ENCODE results near the gene PSORS1C1.

The PSORS1C1 gene

DNA sequence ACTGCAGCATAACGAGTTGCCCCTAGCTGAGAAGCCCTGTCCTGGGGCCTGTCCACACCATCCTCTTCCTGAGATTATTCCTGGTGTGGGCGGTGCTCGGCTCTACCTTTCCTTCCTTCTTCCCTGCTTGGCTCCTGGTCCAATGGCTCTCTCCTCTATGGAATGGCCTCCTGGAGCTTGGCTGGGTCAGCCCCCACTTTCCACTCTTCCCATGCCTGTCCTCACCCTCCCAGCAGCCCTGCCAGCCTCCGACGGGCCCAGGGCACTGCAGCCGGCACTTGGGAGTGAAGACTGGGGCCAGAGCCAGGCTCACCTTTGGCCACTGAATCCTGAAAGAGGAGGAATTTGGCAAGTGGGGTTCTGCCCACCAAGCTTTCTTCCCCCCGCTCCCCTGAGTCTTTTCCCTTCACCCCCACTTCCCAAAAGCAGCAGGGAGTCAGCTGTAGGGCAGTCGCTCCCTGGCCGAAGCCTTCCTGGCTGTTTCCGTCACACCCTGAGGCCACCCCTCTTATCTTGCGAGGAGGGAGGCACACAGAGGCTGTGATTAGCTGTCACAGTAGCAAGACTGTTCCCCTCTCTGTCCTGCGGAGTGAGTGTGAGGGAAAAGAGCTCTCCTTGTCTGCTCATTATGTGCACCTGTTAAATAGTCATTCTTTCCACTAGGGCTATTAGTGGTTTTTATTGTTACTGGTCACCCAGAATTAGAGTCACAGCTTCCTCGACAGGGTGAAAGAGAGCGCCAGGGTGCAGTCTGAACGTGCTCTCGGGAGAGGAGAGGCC is 12.0 kb downstream of the PSORS1C1 start:
- DNase-seq (ENCODE audit: low read depth in 2 of 2): no peak

DNA sequence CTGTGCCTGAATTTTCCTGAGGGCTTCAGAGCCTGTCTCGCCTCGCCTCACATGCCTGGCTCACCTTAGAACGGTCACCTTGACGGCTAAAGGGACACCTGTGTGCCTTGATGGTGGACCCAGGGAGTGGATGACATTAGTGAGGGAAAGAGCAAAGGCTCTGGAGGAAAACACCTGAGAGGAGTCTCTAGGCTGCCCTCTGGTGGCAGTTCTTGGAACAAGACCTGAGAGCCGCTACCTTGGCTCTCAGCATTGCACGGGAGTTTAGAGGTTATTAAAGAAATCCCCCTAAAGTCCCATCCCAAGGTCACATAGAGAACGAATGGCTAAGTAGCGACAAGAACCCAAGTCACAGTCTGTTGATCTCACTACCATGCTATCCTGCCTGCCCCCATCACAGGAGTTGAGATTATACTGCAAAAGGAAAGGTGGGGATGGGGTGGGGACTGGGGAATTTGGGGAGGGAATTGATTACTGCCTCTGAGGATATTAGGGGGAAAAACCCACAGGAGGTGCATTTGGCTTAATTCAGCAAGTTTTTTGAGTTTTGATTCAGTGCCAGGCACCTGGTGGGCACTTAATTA is 13.6 kb downstream of the PSORS1C1 start:
- DNase-seq (ENCODE audit: low read depth in 2 of 2): peak; percentile 26 to 50

DNA sequence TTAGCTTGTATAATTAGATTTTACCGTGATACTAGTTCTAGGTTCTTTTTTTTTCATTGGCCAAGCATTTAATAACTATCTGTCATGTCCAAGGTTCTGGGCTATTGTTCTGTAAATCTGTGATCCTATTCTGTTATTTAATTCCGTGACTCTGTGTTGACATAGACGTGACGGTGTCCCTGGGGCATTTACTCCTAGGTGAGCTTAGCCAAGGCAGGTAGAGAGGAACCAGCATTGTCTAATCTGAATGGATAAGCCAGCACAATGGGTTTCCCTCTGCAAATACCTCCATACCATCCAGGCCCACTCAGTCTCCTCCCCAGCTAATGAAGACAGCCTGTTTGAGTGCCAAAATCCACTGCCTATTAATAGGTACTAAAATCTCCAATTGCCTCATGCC is 14.5 kb downstream of the PSORS1C1 start:
- DNase-seq (ENCODE audit: low read depth in 2 of 2): no peak

DNA sequence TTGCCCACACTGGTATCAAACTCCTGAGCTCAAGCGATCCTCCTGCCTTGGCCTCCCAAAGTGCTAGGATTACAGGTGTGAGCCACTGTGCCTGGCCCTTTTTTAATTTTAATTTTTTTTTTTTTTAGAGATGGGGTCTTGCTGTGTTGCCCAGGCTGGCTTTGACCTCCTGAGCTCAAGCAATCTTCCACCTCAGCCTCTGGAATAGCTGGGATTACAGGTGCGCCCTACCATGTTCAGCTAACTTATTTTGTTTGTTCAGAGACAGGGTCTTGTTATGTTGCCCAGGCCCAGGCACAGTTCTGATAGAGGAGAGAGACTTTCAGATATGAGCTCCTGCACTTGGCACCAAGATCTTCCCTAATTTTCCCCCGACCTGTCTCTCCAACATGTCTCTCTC is 16.2 kb downstream of the PSORS1C1 start:
- DNase-seq (ENCODE audit: low read depth in 2 of 2): no peak

DNA sequence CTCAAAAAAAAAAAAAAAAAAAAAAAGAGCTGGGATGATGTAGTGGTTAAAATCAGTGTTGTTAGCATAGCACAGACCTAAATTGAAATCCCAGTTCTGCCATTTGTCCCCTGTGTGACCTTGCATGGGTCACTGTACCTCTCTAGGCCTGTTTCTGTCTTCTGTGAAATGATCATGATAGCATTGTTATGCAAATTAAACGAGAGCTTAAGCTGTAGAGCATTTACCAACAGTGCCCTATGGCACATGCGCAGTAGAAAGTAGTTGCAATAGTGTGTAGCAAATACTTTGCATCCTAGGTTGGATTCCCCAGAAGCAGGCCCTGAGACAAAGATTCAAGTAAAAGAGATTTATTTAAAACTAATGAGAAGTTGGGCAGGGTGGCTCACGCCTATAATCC is 17.0 kb downstream of the PSORS1C1 start:
- no peak for DNase-seq (ENCODE audit: low read depth in 2 of 2)

DNA sequence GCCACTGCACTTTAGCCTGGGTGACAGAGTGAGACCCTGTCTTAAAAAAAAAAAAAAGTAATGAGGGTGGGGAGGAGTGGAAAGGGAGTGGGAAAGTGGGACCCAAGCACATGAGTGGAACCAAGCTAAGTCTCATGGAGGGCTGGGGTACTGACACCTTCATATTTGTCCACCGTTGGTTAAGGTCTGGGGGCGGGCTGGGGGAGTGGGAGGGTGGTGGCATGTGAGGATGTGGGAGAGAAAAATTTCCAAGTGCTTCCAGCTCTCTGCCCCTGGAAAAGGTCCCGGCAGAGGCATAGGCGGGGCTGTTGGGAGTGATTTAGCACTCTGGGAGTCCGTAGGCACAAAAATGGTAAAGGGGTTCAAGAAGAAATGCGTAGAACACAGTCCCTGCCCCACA is 18.2 kb downstream of the PSORS1C1 start:
- no peak for DNase-seq (ENCODE audit: low read depth in 2 of 2)

DNA sequence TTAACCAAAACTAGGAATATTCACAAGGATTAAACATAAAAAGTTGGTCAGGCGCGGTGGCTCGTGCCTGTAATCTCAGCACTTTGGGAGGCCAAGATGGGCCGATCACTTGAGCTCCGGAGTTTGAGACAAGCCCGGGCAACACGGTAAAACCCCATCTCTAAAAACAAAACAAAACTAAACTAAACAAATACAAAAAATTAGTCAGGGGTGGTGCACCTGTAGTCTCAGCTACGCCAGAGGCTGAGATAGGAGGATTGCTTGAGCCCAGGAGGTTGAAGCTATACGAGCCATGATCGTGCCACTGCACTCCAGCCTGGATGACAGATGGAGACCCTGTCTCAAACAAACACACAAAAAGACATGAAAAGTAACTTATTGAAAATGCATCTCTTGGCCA is 21.1 kb downstream of the PSORS1C1 start:
- no peak for DNase-seq (ENCODE audit: low read depth in 2 of 2)

DNA sequence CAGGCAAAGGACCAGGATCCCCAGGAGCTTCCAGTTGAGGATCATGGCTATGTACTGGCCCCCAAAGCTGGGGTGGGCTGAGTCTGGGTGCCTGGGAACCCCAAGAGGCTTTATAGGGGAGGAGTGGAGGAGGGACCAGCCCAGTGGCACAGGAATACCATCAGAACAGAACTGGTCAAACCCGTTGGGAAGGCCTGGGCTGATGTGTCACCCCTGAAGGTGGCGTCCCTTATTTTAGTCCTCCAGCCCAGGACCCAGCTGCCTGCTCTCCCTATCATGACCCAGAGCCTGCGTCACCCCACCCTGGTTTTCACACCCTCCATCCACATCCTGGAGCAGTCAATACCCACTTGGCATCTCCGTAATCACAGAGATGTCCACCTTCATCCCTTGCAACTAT is 24.4 kb downstream of the PSORS1C1 start, which contains the start of gene PSORS1C2:
Gene PSORS1C2 (minus strand): TSS at position 85 of the 400 bp plus-strand sequence. CDS start 40 bp downstream, at position 45.
- DNase-seq (ENCODE audit: low read depth in 2 of 2): no peak

DNA sequence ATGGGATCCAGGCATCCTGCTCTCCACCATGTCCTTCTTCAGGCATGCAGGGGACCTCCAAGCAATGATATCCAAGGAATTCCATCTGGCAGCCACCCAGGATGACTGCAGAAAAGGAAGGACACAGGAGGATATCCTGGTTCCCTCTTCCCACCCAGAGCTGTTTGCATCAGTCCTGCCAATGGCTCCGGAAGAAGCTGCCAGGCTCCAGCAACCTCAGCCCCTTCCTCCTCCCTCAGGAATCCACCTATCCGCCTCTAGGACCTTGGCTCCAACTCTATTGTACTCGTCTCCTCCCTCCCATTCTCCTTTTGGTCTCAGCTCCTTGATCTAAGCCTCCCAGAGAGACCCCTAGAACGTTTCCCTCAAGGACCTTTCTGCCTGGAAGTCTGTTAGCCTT is 25.0 kb downstream of the PSORS1C1 start:
- DNase-seq (ENCODE audit: low read depth in 2 of 2): no peak

DNA sequence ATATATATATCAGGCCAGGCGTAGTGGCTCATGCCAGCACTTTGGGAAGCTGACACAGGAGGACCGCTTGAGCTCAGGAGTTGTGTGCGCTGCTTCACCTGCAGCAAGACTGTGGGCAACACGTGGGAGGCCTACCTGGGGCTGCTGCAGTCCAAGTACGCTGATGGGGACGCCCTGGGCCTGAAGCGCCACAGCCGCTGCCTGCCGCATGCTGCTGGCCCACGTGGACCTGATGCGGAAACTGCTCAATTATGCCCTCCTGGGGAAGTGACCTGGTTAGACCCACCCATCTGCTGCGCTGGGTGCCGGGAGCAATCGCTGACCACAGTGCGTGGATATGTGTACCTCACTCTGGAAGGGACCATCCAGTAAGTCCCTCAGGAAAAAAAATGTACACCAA is 26.0 kb downstream of the PSORS1C1 start:
- no peak for DNase-seq (ENCODE audit: low read depth in 2 of 2)

DNA sequence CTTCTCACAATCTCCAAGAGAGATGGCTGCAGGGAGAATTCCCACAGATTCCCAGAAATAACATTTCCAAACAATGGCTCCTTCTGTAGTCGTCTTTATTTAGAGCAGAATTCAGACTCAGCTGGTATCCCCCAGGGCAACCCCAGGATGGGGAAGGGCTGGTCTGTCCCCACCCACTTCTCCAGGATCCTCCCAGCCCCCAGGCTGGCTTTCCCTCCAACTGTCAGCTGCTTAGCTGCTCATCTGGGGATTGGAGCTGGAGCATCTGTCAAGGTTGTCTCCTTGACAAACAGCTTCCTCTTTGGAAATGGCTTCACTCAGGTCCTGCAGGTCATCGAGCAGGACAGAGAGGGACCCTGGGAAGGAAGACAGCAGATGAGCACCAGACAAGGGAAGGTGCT is 27.8 kb downstream of the PSORS1C1 start:
- DNase-seq (ENCODE audit: low read depth in 2 of 2): no peak

DNA sequence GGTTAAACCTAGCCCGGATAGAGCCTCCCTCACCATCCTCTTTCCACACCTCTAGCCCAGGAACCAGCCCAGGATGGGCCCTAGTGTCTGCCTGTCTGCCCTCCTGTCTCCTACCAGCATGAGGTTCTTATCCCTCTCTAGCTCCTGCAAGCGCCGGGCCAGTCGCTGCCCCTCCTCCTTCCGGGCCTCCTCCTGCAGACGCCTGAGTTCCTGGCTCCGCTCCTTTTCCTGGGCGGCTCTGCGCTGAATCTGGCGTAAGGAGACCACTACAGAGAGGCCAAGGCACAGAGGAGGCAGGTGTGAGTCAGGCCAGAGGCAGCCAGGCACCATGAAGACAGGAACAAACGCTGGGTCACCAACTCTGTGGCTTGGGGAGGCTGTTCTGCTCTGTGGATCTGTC is 28.5 kb downstream of the PSORS1C1 start:
- no peak for DNase-seq (ENCODE audit: low read depth in 2 of 2)

DNA sequence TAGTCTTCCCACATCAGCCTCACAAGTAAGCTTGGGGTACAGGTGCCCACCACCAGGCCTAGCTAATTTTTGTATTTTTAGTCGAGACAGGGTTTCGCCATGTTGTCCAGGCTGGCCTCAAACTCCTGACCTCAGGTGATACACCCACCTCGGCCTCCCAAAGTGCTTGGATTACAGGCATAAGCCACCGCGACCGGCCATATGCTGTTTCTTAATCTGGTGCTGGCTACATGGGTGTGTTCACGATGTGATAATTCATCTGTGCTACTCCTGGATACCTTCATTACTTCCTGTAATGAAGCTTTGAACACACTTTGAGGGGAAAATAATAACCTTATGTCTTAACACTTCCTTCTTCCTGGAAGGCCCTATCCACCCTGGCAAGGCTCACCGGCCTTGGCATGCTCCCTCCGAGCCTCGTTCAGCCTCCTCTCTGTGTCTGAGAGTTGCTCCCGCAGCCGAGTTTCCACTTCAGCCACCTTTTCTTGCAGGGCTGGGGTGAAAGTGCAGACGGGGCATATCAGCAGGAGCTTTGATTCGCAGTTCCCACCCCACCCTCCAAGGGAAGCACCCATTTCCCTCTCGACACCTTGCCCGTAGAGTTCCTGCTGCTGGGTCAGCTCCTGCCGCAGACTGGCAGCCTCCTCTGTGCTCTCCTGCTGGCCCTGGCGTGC is 29.8 kb downstream of the PSORS1C1 start:
- no peak for DNase-seq (ENCODE audit: low read depth in 2 of 2)

DNA sequence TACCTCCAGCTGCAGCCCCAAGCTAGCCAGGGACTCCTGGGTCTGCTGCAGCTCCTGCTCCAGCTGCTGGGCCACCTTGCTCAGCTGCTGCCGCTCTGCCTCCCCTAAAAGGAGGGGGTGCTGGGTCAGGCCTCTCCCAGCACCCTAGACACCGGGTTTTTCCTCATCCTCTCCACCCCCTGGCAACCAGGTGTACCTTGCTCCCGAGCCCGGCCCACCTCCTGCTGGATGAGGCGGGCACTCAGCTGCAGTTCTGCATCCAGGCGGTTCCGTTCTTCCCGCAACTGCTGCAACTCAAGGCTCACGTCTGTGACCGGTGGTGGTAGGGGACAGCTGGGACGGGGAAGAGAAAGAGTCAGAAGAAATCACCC is 30.4 kb downstream of the PSORS1C1 start:
- no peak for DNase-seq (ENCODE audit: low read depth in 2 of 2)

DNA sequence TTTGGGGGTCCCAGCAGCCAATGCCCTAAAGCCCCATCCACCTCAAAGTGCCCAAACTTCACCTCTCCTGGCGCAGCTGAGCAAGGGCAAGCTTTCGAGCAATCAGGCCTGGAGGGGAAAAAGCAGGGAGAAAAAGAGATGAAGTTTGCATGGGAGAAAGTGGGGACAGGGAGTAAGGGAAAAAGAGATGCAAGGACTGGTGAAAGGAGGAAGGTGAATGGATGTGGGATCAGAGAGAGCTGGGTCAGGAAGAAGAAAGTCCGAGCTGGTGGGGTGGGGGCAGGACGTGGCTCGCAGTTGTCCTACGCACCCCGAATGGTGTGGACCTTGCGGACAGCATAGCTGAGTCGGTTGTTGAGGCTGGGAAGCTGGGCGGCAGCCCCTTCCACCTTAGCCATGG is 30.8 kb downstream of the PSORS1C1 start:
- no peak for DNase-seq (ENCODE audit: low read depth in 2 of 2)

DNA sequence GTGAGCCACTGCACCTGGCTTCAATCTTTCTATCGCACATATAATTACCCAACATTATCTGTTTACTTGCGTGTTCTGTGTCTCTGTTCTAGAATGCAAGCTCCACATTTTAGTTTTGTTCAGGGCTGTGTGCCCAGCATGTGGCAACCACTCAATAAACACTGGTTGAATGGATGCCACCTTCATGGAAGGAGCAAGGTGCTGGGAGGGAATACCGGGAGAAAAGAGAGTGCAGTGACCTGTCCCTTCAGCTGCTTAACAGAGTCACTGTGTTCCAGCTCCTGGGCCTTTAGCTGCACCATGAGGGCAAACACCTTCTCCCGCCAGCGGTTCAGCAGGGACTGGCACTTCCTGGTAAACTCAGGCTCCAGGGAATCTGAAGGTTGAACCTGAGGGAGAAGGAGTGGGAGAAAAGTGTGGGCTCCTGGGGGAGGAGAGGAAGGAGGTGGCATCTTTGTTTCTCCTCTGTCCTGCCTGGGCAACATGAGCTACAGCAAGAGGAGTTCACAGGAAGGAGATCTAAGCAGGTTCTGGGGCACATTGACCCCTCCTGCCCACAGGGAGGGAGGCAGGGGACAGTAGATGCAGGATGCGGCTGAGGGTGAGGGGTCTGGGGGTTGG is 35.3 kb downstream of the PSORS1C1 start:
- no peak for DNase-seq (ENCODE audit: low read depth in 2 of 2)

DNA sequence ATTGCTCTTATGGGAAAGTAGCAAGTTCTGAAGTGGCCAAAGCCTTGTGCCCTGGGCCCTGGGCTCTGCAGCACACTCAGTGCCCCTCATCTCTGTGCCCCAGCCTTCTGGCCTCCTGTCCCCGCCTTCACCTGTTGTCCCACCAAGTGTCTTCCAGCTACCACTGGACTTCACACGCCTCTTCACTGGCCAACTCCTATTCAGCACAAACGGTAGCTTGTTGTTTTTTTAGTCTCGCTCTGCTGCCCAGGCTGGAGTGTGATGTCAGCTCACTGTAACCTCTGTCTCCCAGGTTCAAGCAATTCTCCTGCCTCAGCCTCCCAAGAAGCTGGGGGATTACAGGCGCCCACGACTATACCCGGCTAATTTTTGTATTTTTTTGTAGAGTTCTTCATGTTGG is 38.2 kb downstream of the PSORS1C1 start:
- DNase-seq (ENCODE audit: low read depth in 2 of 2): no peak

DNA sequence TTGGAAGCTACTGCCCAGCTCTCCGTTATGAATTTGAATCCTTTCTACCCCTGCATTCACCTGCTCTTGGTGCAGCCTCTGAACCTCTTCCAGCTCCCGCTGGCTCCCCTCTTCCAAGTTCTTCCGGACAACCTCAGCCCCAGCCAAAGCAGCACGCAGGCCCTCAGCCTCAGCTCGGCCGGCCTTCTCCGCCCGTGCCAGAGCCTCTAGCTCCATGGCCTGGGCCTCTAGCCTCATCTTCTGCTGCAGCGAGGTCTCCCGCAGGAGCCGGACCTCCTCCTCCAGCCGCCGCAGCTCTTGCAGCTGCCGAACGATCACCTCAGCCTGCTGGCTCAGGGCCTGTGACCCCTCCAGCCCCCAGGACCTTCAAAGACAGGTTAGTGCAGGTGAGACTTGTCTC is 39.8 kb downstream of the PSORS1C1 start:
- DNase-seq (ENCODE audit: low read depth in 2 of 2): no peak

DNA sequence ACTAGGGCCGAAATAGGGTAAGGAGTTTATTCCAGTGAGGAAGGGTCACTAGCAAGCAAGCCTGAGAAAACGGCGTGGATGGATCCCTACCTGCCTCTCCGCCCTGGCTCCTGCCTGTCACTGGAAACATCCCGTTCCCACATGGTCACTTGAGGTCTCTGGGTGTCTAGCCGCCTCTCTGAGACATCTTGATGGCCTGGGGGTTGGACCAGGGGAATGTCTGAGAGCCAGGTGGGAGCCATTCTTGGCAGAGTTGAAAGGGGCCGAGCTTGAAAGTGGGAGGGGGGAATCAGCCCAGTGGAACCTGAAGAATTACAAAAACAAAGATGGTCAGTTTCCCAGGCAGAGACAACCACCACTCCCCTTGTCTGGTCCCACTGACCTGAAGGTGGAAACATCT is 42.0 kb downstream of the PSORS1C1 start:
- no peak for DNase-seq (ENCODE audit: low read depth in 2 of 2)

DNA sequence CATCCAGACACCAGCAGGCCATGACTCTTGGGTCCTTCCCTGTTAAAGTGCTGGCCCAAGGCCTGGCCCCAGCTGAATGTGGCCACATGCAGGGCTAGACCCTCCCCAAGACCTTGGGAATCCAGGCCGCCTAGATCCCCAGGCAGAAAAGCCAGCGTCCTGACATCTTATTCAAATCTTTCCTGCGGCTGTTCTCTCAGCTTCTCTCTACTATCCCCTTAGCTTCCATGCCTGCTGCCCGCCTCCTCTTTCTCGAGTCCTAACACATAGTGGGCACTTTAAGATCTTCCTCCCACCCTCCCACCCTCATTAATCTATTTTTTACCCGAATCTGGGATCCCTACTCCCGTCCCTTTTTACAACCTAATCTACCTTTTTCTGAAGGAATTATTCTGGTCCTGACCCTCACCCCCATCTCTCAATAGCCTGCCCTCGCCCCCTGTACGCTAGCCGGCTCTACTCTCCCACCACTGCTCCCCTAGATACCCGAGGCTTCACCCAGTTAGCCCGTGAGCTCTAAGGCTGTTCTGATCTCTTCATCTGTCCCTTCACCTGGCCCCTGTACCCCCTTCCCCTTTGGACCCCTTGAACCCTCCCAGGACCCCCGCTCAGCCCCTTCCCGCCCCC is 43.0 kb downstream of the PSORS1C1 start, which contains the start of gene CCHCR1:
Gene CCHCR1 (minus strand): TSS at position 290 of the 627 bp plus-strand sequence. CDS start 202 bp downstream, at position 88.
- DNase-seq (ENCODE audit: low read depth in 2 of 2): no peak

DNA sequence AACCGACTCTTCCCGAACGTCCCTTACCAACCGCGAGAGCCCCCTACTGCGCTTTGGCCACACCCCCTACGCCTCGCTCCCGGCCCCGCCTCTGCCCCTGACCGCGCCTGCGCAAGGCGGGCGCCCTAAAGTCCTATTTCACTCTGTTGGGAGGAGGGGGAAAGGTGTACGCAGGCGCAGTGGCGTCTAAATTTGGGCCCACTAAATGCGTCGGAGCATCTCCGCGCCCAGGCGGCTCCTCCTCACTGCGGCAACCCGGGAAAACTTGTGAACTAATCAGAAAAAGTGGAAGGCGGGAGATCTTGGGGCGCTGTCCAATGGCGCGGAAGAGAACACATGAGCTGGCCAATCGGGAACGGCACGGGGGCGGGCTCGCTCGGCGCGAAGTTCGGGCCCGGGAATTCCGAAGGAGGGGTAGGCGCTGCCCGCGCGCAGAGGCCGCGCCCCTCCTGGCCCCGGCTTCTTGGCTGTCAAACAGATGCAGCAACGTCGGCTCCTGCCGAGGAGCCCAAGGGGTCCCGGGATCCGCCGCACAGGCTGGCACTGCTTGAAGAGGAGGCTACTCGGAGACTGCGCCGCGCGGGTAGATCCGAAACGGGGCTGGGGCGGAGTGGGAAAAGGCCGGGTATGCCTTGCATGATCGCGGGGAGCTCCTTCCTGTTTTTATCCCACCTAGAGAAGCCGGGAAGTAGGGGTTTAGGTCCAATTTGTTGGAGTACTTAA is 43.7 kb downstream of the PSORS1C1 start, which contains the start of gene TCF19:
Gene TCF19 (plus strand): TSS at position 450 of the 723 bp plus-strand sequence. CDS start 881 bp downstream, outside the sequence.
- DNase-seq (ENCODE audit: low read depth in 2 of 2): peak; percentile 98 to 99

Data from activated CD8-positive, alpha-beta memory T cell treated with anti-CD3 and anti-CD28 coated beads for 4 hours (primary cell).